Dendritic cell treated with granulocyte-macrophage colony-stimulating factor and Interleukin-4, amounts not matched to agents 40 ng/mL and 50 ng/mL, for 4 days (primary cell): ENCODE data around the gene NRF1.
"Not testable (repeated sequence)": the region's sequence is repeated elsewhere in the genome, so short reads cannot be mapped to it uniquely, and the experiment has no call there.

Experiments used
- H3K27ac Mint-ChIP-seq: one replicate; pipeline ENCODE4 v1.8.0; 2022; ENCODE audit warnings: mild to moderate bottlenecking, mixed read lengths
- H3K27me3 Mint-ChIP-seq: one replicate; pipeline ENCODE4 v1.8.0; 2022; ENCODE audit warnings: mild to moderate bottlenecking, mixed read lengths
- H3K36me3 Mint-ChIP-seq: one replicate; pipeline ENCODE4 v1.8.0; 2022; ENCODE audit warnings: low read depth, mixed read lengths
- H3K4me1 Mint-ChIP-seq: one replicate; pipeline ENCODE4 v1.8.0; 2022; ENCODE audit warnings: low read depth, mixed read lengths
- H3K4me3 Mint-ChIP-seq: one replicate; pipeline ENCODE4 v1.8.0; 2022; ENCODE audit warnings: mild to moderate bottlenecking, moderate library complexity, mixed read lengths
- H3K9me3 Mint-ChIP-seq: one replicate; pipeline ENCODE4 v1.8.0; 2022; ENCODE audit warnings: mixed read lengths
- intact Hi-C: fragments of 100-400 bp; cut with micrococcal nuclease; formaldehyde crosslinking; loops from one replicate; pipeline ENCODE4 v1.15.0; 2022

NRF1 gene

GRCh38 chr7:129596386-129596785 lies 15.1 kb upstream of the NRF1 start:
- H3K36me3 Mint-ChIP-seq, H3K9me3 Mint-ChIP-seq, H3K27me3 Mint-ChIP-seq, H3K4me3 Mint-ChIP-seq, H3K4me1 Mint-ChIP-seq, H3K27ac Mint-ChIP-seq, intact Hi-C loops: not testable (repeated sequence)

- Mint-ChIP-seq H3K36me3 (no peaks in the 10 kb centered on the region), H3K4me1 (no peaks in the 10 kb centered on the region), H3K27ac (no peak overlapping the region), H3K9me3 (no peaks in the 10 kb centered on the region), H3K27me3 (peaks cover 8% of the 10 kb centered on the region), H3K4me3 (no peak overlapping the region)
- intact Hi-C loops = no loop called here
These were observed 13.8 kb upstream of the NRF1 start for GRCh38 chr7:129597672-129598071.

GRCh38 chr7:129599174-129599573 lies 12.3 kb upstream of the NRF1 start:
- Mint-ChIP-seq H3K36me3 (no peaks in the 10 kb centered on the region), H3K27ac (no peak overlapping the region), H3K27me3 (peaks cover 8% of the 10 kb centered on the region), H3K9me3 (no peaks in the 10 kb centered on the region), H3K4me3 (no peak overlapping the region), H3K4me1 (no peaks in the 10 kb centered on the region)
- intact Hi-C loops = no loop called here

- H3K9me3 Mint-ChIP-seq, H3K27ac Mint-ChIP-seq, H3K27me3 Mint-ChIP-seq, intact Hi-C loops, H3K4me3 Mint-ChIP-seq: not testable (repeated sequence)
- H3K4me1 Mint-ChIP-seq = peaks cover 40% of the 10 kb centered on the region
- H3K36me3 Mint-ChIP-seq = peaks cover 19% of the 10 kb centered on the region
These were observed 7.9 kb upstream of the NRF1 start for GRCh38 chr7:129603594-129603993.

- H3K4me3 Mint-ChIP-seq, H3K27ac Mint-ChIP-seq, H3K9me3 Mint-ChIP-seq, intact Hi-C loops, H3K27me3 Mint-ChIP-seq: not testable (repeated sequence)
- H3K4me1 Mint-ChIP-seq = peaks cover 42% of the 10 kb centered on the region
- peaks cover 21% of the 10 kb centered on the region for H3K36me3 Mint-ChIP-seq
These were observed 7.5 kb upstream of the NRF1 start for GRCh38 chr7:129604021-129604420.

GRCh38 chr7:129604713-129605437 lies 6.6 kb upstream of the NRF1 start:
- intact Hi-C loops = no loop called here
- peaks cover 29% of the 10 kb centered on the region for H3K36me3 Mint-ChIP-seq
- H3K9me3 Mint-ChIP-seq = no peaks in the 10 kb centered on the region
- peak overlapping the region; percentile 90 for H3K27ac Mint-ChIP-seq
- peaks cover 8% of the 10 kb centered on the region for H3K27me3 Mint-ChIP-seq
- no peak overlapping the region for H3K4me3 Mint-ChIP-seq
- H3K4me1 Mint-ChIP-seq = peaks cover 51% of the 10 kb centered on the region

GRCh38 chr7:129605960-129606614 lies 5.4 kb upstream of the NRF1 start:
- Mint-ChIP-seq H3K27me3 (no peaks in the 10 kb centered on the region), H3K27ac (peak overlapping the region; percentile 90), H3K36me3 (peaks cover 37% of the 10 kb centered on the region), H3K4me1 (peaks cover 58% of the 10 kb centered on the region), H3K9me3 (no peaks in the 10 kb centered on the region), H3K4me3 (no peak overlapping the region)
- intact Hi-C loops = no loop called here

- intact Hi-C loops = no loop called here
- peaks cover 58% of the 10 kb centered on the region for H3K4me1 Mint-ChIP-seq
- peak overlapping the region; percentile 90 for H3K27ac Mint-ChIP-seq
These were observed 4.7 kb upstream of the NRF1 start for GRCh38 chr7:129606803-129607202.

GRCh38 chr7:129607471-129608120 lies 3.9 kb upstream of the NRF1 start:
- H3K27me3 Mint-ChIP-seq = no peaks in the 10 kb centered on the region

More at GRCh38 chr7:129606803-129607202, 4.7 kb upstream of the NRF1 start:
- Mint-ChIP-seq H3K27me3 (no peaks in the 10 kb centered on the region), H3K9me3 (no peaks in the 10 kb centered on the region), H3K36me3 (peaks cover 43% of the 10 kb centered on the region), H3K4me3 (no peak overlapping the region)

GRCh38 chr7:129609666-129610065 lies 1.9 kb upstream of the NRF1 start:
- intact Hi-C loops = loop anchor here (10.0 kb wide), 2 partner anchors 105 to 345 kb away; partner anchors contain the start of genes SMKR1 and UBE2H
- Mint-ChIP-seq H3K27ac (peak overlapping the region; percentile 91), H3K4me1 (peaks cover 76% of the 10 kb centered on the region), H3K9me3 (no peaks in the 10 kb centered on the region), H3K36me3 (peaks cover 51% of the 10 kb centered on the region), H3K4me3 (peak overlapping the region; percentile 89), H3K27me3 (no peaks in the 10 kb centered on the region)

More at GRCh38 chr7:129607471-129608120, 3.9 kb upstream of the NRF1 start:
- no peak overlapping the region for H3K4me3 Mint-ChIP-seq
- intact Hi-C loops = no loop called here
- H3K36me3 Mint-ChIP-seq = peaks cover 48% of the 10 kb centered on the region
- H3K27ac Mint-ChIP-seq = peak overlapping the region; percentile 90
- no peaks in the 10 kb centered on the region for H3K9me3 Mint-ChIP-seq
- peaks cover 58% of the 10 kb centered on the region for H3K4me1 Mint-ChIP-seq

- no peaks in the 10 kb centered on the region for H3K9me3 Mint-ChIP-seq
- H3K36me3 Mint-ChIP-seq = peaks cover 51% of the 10 kb centered on the region
- intact Hi-C loops = loop anchor here (10.0 kb wide), 2 partner anchors 106 to 344 kb away; partner anchors contain the start of genes SMKR1 and UBE2H
- peak overlapping the region; percentile 91 for H3K27ac Mint-ChIP-seq
- no peaks in the 10 kb centered on the region for H3K27me3 Mint-ChIP-seq
- peaks cover 65% of the 10 kb centered on the region for H3K4me1 Mint-ChIP-seq
- peak overlapping the region; percentile 89 for H3K4me3 Mint-ChIP-seq
These were observed 743 bp upstream of the NRF1 start for GRCh38 chr7:129610709-129611245.

GRCh38 chr7:129612112-129613015 lies 844 bp downstream of the NRF1 start:
- intact Hi-C loops = loop anchor here (10.0 kb wide), 2 partner anchors 108 to 342 kb away; partner anchors contain the start of genes SMKR1 and UBE2H
- peaks cover 41% of the 10 kb centered on the region for H3K36me3 Mint-ChIP-seq

GRCh38 chr7:129613016-129613337 lies 1.5 kb downstream of the NRF1 start:
- Mint-ChIP-seq H3K4me3 (peak overlapping the region; percentile 87), H3K27ac (peak overlapping the region; percentile 91), H3K4me1 (peaks cover 58% of the 10 kb centered on the region), H3K9me3 (no peaks in the 10 kb centered on the region), H3K27me3 (no peaks in the 10 kb centered on the region), H3K36me3 (peaks cover 39% of the 10 kb centered on the region)
- intact Hi-C loops = loop anchor here (10.0 kb wide), 2 partner anchors 108 to 342 kb away; partner anchors contain the start of genes SMKR1 and UBE2H

More at GRCh38 chr7:129612112-129613015, 844 bp downstream of the NRF1 start:
- H3K27me3 Mint-ChIP-seq = no peaks in the 10 kb centered on the region
- H3K9me3 Mint-ChIP-seq = no peaks in the 10 kb centered on the region
- H3K4me1 Mint-ChIP-seq = peaks cover 58% of the 10 kb centered on the region
- H3K4me3 Mint-ChIP-seq = peak overlapping the region; percentile 87
- peak overlapping the region; percentile 91 for H3K27ac Mint-ChIP-seq
